H9 (cell line): Measurements from ENCODE around the gene CSRNP2. TPM values are rescaled to one million over a fixed set of nuclear protein-coding genes. Genes with fewer than 3 reads are reported as not detected.

ENCODE experiments used
- DNase-seq: peaks from one replicate; pipeline ENCODE4 v3.0.0-alpha.2; 2017
- H2AFZ ChIP-seq: one replicate; pipeline ENCODE4 v1.6.1; 2013; ENCODE audit warnings: mild to moderate bottlenecking, low read length, control low read depth, moderate library complexity
- H2AK5ac ChIP-seq: 2 replicates; pipeline ENCODE4 v1.6.1; 2013; ENCODE audit warnings: low read length, control low read depth, mixed read lengths; ENCODE audit not compliant: insufficient read length
- H2BK120ac ChIP-seq: one replicate; pipeline ENCODE4 v1.6.1; 2013; ENCODE audit warnings: low read depth, mild to moderate bottlenecking, low read length, control low read depth, inconsistent platforms; ENCODE audit not compliant: poor library complexity, severe bottlenecking
- H2BK12ac ChIP-seq: 2 replicates; pipeline ENCODE4 v1.6.1; 2013; ENCODE audit warnings: low read length, control low read depth, mixed read lengths, low read depth; ENCODE audit not compliant: insufficient read length
- H2BK15ac ChIP-seq: 2 replicates; pipeline ENCODE4 v1.6.1; 2013; ENCODE audit warnings: low read depth, low read length, control low read depth
- H2BK20ac ChIP-seq: one replicate; pipeline ENCODE4 v1.6.1; 2013; ENCODE audit warnings: low read depth, mild to moderate bottlenecking, low read length, control low read depth, inconsistent platforms; ENCODE audit not compliant: poor library complexity, severe bottlenecking
- H2BK5ac ChIP-seq: 2 replicates; pipeline ENCODE4 v1.6.1; 2013; ENCODE audit warnings: low read length, control low read depth, mixed read lengths; ENCODE audit not compliant: insufficient read length
- H3K14ac ChIP-seq: 2 replicates; pipeline ENCODE4 v1.6.1; 2013; ENCODE audit warnings: low read length, control low read depth; ENCODE audit not compliant: insufficient read depth
- H3K18ac ChIP-seq: 2 replicates; pipeline ENCODE4 v1.6.1; 2013; ENCODE audit warnings: low read depth, mild to moderate bottlenecking, mixed read lengths, low read length, control low read depth; ENCODE audit not compliant: insufficient read length
- H3K23ac ChIP-seq: 2 replicates; pipeline ENCODE4 v1.6.1; 2013; ENCODE audit warnings: low read length, control low read depth, mixed read lengths, low read depth; ENCODE audit not compliant: insufficient read length
- H3K23me2 ChIP-seq: 2 replicates; pipeline ENCODE4 v1.6.1; 2013; ENCODE audit warnings: low read depth, mild to moderate bottlenecking, mixed read lengths, low read length, control low read depth; ENCODE audit not compliant: insufficient read length, poor library complexity, severe bottlenecking
- H3K27ac ChIP-seq: 2 replicates; pipeline ENCODE4 v1.5.1; 2013; ENCODE audit warnings: low read length, control low read depth, mixed read lengths, low read depth; ENCODE audit not compliant: insufficient read length
- H3K27me3 ChIP-seq: 2 replicates; pipeline ENCODE4 v1.6.1; 2013; ENCODE audit warnings: low read length, control low read depth, inconsistent platforms; ENCODE audit not compliant: insufficient read depth
- H3K4ac ChIP-seq: 2 replicates; pipeline ENCODE4 v1.6.1; 2013; ENCODE audit warnings: low read depth, mild to moderate bottlenecking, control low read depth, inconsistent platforms, low read length, moderate library complexity
- H3K4me1 ChIP-seq: 2 replicates; pipeline ENCODE4 v1.6.1; 2013; ENCODE audit warnings: low read length, control low read depth, inconsistent platforms; ENCODE audit not compliant: insufficient read depth
- H3K4me2 ChIP-seq: 2 replicates; pipeline ENCODE4 v1.6.1; 2013; ENCODE audit warnings: low read length, control low read depth, mixed read lengths; ENCODE audit not compliant: insufficient read length, insufficient read depth
- H3K56ac ChIP-seq: 2 replicates; pipeline ENCODE4 v1.6.1; 2013; ENCODE audit warnings: low read depth, mild to moderate bottlenecking, mixed read lengths, low read length, control low read depth; ENCODE audit not compliant: insufficient read length
- H3K79me1 ChIP-seq: 2 replicates; pipeline ENCODE4 v1.6.1; 2013; ENCODE audit warnings: low read depth, mild to moderate bottlenecking, moderate library complexity, low read length, control low read depth, inconsistent platforms; ENCODE audit not compliant: insufficient read depth, poor library complexity, severe bottlenecking
- H3K79me2 ChIP-seq: 2 replicates; pipeline ENCODE4 v1.6.1; 2013; ENCODE audit warnings: low read length, control low read depth, inconsistent platforms; ENCODE audit not compliant: insufficient read depth
- H3K9ac ChIP-seq: 2 replicates; pipeline ENCODE4 v1.6.1; 2013; ENCODE audit warnings: low read length, control low read depth, mixed read lengths; ENCODE audit not compliant: insufficient read length; ENCODE audit errors: extremely low read depth
- H3K9me3 ChIP-seq: one replicate; pipeline ENCODE4 v1.6.1; 2013; ENCODE audit warnings: low read depth, low read length, inconsistent platforms; ENCODE audit not compliant: control insufficient read depth
- H3T11ph ChIP-seq: one replicate; pipeline ENCODE4 v1.6.1; 2013; ENCODE audit warnings: mild to moderate bottlenecking, low read length, control low read depth, inconsistent platforms
- H4K20me1 ChIP-seq: one replicate; pipeline ENCODE4 v1.6.1; 2013; ENCODE audit not compliant: control insufficient read depth, insufficient read length, insufficient read depth
- H4K5ac ChIP-seq: 2 replicates; pipeline ENCODE4 v1.6.1; 2013; ENCODE audit warnings: low read depth, mild to moderate bottlenecking, mixed read lengths, low read length, control low read depth; ENCODE audit not compliant: insufficient read length
- H4K8ac ChIP-seq: replicated peaks from 2 replicates; pipeline ENCODE4 v1.6.1; 2013; ENCODE audit warnings: low read length, control low read depth, mixed read lengths, low read depth; ENCODE audit not compliant: insufficient read length
- H4K91ac ChIP-seq: 2 replicates; pipeline ENCODE4 v1.6.1; 2013; ENCODE audit warnings: low read depth, mild to moderate bottlenecking, moderate library complexity, mixed read lengths, low read length, control low read depth; ENCODE audit not compliant: insufficient read length
- H3K27ac Mint-ChIP-seq, 3 experiments: 2 replicates in 2 of 3; 3 replicates in 1 of 3; pipeline ENCODE4 v1.8.0; 2020 to 2021; ENCODE audit warnings: mixed read lengths in 3 of 3, mild to moderate bottlenecking in 1 of 3, moderate library complexity in 1 of 3
- H3K27me3 Mint-ChIP-seq: 2 replicates; pipeline ENCODE4 v1.8.0; 2021; ENCODE audit warnings: low read depth, mild to moderate bottlenecking, moderate library complexity, mixed read lengths
- H3K36me3 Mint-ChIP-seq, 3 experiments: 2 replicates in 2 of 3; 3 replicates in 1 of 3; pipeline ENCODE4 v1.8.0; 2020 to 2021; ENCODE audit warnings: low read depth in 3 of 3, mixed read lengths in 3 of 3; ENCODE audit not compliant: insufficient read depth in 1 of 3
- H3K4me1 Mint-ChIP-seq, 2 experiments: 2 replicates each; pipeline ENCODE4 v1.8.0; 2020; ENCODE audit warnings: mixed read lengths in 2 of 2
- H3K4me3 Mint-ChIP-seq, 2 experiments: 2 replicates in 1 of 2; 3 replicates in 1 of 2; pipeline ENCODE4 v1.8.0; 2020 to 2021; ENCODE audit warnings: mild to moderate bottlenecking in 2 of 2, mixed read lengths in 2 of 2, moderate library complexity in 1 of 2
- H3K9me3 Mint-ChIP-seq, 2 experiments: 2 replicates in 1 of 2; 3 replicates in 1 of 2; pipeline ENCODE4 v1.8.0; 2020; ENCODE audit warnings: mild to moderate bottlenecking in 2 of 2, mixed read lengths in 2 of 2, moderate library complexity in 1 of 2
- CTCF ChIP-seq: fragments of 200-600 bp; sonication (generic); conservative IDR thresholded peaks from 3 replicates; pipeline ENCODE4 v1.8.0; 2021; ENCODE audit warnings: antibody characterized with exemption, mild to moderate bottlenecking
- total RNA-seq: library from RNA; stranded (reverse); gene quantifications from 2 replicates; pipeline ENCODE4 v1.2.1, GENCODE V29; 2021

The CSRNP2 gene
- total RNA-seq, 1 experiment from 2014 or later = 38.6 TPM

GRCh38 chr12:51122844-51123243, 39.4 kb upstream of the CSRNP2 start:
- no peak overlapping the region for H2BK5ac ChIP-seq
- no peak overlapping the region for H3K9ac ChIP-seq
- no peak overlapping the region for H2BK20ac ChIP-seq
- H3K4me2 ChIP-seq = no peak overlapping the region
- Mint-ChIP-seq H3K4me1 (peaks cover 4 to 6% of the 10 kb centered on the region in 2 experiments; a peak in 3 of 4 replicates), H3K4me3 (no peak overlapping the region), H3K27me3 (no peaks in the 10 kb centered on the region), H3K27ac (no peak overlapping the region), H3K9me3 (no peaks in the 10 kb centered on the region), H3K36me3 (peaks cover 9 to 20% (median 13%) of the 10 kb centered on the region in 3 experiments; a peak in 5 of 7 replicates)
- H3T11ph ChIP-seq = no peak overlapping the region
- no peak overlapping the region for H2BK120ac ChIP-seq
- H4K8ac ChIP-seq = no peak overlapping the region
- no peak overlapping the region for H2AFZ ChIP-seq
- DNase-seq = no peak
- H4K91ac ChIP-seq = no peak overlapping the region
- H3K79me2 ChIP-seq = no peaks in the 10 kb centered on the region
- no peak overlapping the region for H2BK15ac ChIP-seq
- H3K27me3 ChIP-seq = no peaks in the 10 kb centered on the region
- TF ChIP-seq CTCF = no peak
- no peak overlapping the region for H3K27ac ChIP-seq
- H3K23me2 ChIP-seq = no peaks in the 10 kb centered on the region
- no peak overlapping the region for H4K5ac ChIP-seq
- no peak overlapping the region for H3K14ac ChIP-seq
- no peak overlapping the region for H2AK5ac ChIP-seq
- no peaks in the 10 kb centered on the region for H3K4me1 ChIP-seq
- no peak overlapping the region for H3K23ac ChIP-seq
- no peaks in the 10 kb centered on the region for H3K9me3 ChIP-seq
- H3K79me1 ChIP-seq = no peaks in the 10 kb centered on the region
- no peaks in the 10 kb centered on the region for H4K20me1 ChIP-seq
- H3K56ac ChIP-seq = no peak overlapping the region
- H3K18ac ChIP-seq = no peak overlapping the region
- H3K4ac ChIP-seq = no peak overlapping the region
- H2BK12ac ChIP-seq = no peak overlapping the region
